T-cell (primary cell): ENCODE measurements around the gene TNS1. TPM values are rescaled to one million over a fixed set of nuclear protein-coding genes. Genes with fewer than 3 reads are reported as not detected.

Source experiments
- ATAC-seq, 4 experiments: fragments of 200-7000 bp in 3 of 4; fragments of 150-1000 bp in 1 of 4; cut with Tn5 transposase; replicated peaks in 1 of 4; 1 replicate in 3 of 4; 2 replicates in 1 of 4; pipeline ENCODE4 v1.10.0; 2021; ENCODE audit warnings: moderate library complexity in 3 of 4, mild to moderate bottlenecking in 2 of 4, moderate number of reproducible peaks in 1 of 4
- CTCF ChIA-PET, 2 donors: fragments of 300-600 bp; sonication (Branson Sonifier 250); formaldehyde crosslinking; loops; one replicate each; lab custom pipeline; 2022; ENCODE audit warnings: antibody characterized with exemption in 2 of 2; lab: Charles Lee
- POLR2A ChIA-PET, 2 donors: fragments of 300-600 bp; sonication (Branson Sonifier 250); formaldehyde crosslinking; loops; one replicate each; lab custom pipeline; 2022; ENCODE audit warnings: antibody characterized with exemption in 2 of 2; lab: Charles Lee
- DNase-seq, 35 experiments: peaks; one replicate each; pipeline versions ENCODE4 v3.0.0 to v3.0.0-alpha.2; 2013 to 2023
- H3K27ac ChIP-seq: one replicate; pipeline ENCODE4 v1.5.1; 2013; ENCODE audit warnings: low read length
- H3K27me3 ChIP-seq, 2 experiments: replicated peaks in 1 of 2; 1 replicate in 1 of 2; 2 replicates in 1 of 2; pipeline versions ENCODE4 v1.6.1 to v1.7.0; 2013; ENCODE audit warnings: low read length in 1 of 2, mixed read lengths in 1 of 2; ENCODE audit not compliant: control insufficient read depth in 2 of 2, insufficient read depth in 2 of 2; ENCODE audit errors: extremely low read depth in 1 of 2
- H3K36me3 ChIP-seq, 2 donors: 1 replicate in 1 of 2; 2 replicates in 1 of 2; pipeline versions ENCODE4 v1.6.1 to v1.7.0; 2013; ENCODE audit warnings: low read length in 1 of 2; ENCODE audit not compliant: control insufficient read depth in 2 of 2, insufficient read depth in 1 of 2; ENCODE audit errors: extremely low read depth in 1 of 2
- H3K4me1 ChIP-seq, 2 experiments: 1 replicate in 1 of 2; 2 replicates in 1 of 2; pipeline versions ENCODE4 v1.6.1 to v1.7.0; 2013; ENCODE audit warnings: low read length in 2 of 2, mixed read lengths in 1 of 2; ENCODE audit not compliant: insufficient read depth in 2 of 2, control insufficient read depth in 1 of 2; ENCODE audit errors: extremely low read depth in 1 of 2
- H3K4me3 ChIP-seq, 2 donors: 1 replicate in 1 of 2; 2 replicates in 1 of 2; pipeline versions ENCODE4 v1.5.1 to v1.7.0; 2013; ENCODE audit warnings: mild to moderate bottlenecking in 2 of 2, low read length in 1 of 2, moderate library complexity in 1 of 2; ENCODE audit not compliant: control insufficient read depth in 1 of 2; ENCODE audit errors: extremely low read depth in 1 of 2
- H3K9me3 ChIP-seq: 2 replicates; pipeline ENCODE4 v1.7.0; 2013
- H3K27ac Mint-ChIP-seq, 2 donors: one replicate each; pipeline ENCODE4 v1.8.0; 2020 to 2021; ENCODE audit warnings: mild to moderate bottlenecking in 2 of 2, mixed read lengths in 2 of 2
- H3K27me3 Mint-ChIP-seq, 2 donors: one replicate each; pipeline ENCODE4 v1.8.0; 2021 to 2022; ENCODE audit warnings: mixed read lengths in 2 of 2
- H3K36me3 Mint-ChIP-seq: one replicate; pipeline ENCODE4 v1.8.0; 2021; ENCODE audit warnings: mixed read lengths
- H3K4me1 Mint-ChIP-seq, 3 donors: one replicate each; pipeline ENCODE4 v1.8.0; 2020 to 2022; ENCODE audit warnings: mixed read lengths in 3 of 3, mild to moderate bottlenecking in 1 of 3
- H3K4me3 Mint-ChIP-seq, 3 donors: one replicate each; pipeline ENCODE4 v1.8.0; 2020 to 2022; ENCODE audit warnings: mild to moderate bottlenecking in 3 of 3, mixed read lengths in 3 of 3, moderate library complexity in 3 of 3
- H3K9me3 Mint-ChIP-seq, 3 donors: one replicate each; pipeline ENCODE4 v1.8.0; 2020 to 2022; ENCODE audit warnings: mixed read lengths in 3 of 3
- WGBS: methylation state at CpG from one replicate; pipeline ENCODE4 v1.1.5; 2013; ENCODE audit warnings: missing lambda C conversion rate; ENCODE audit not compliant: insufficient coverage; 5-methylcytosine and 5-hydroxymethylcytosine counted together
- total RNA-seq, 35 experiments: library from RNA in 6 of 35; stranded (reverse) in 6 of 35; fragments of 120-200 nt in 1 of 35; gene quantifications; one replicate each; pipeline versions ENCODE4 v1.2.1 to v1.2.4 and lab custom pipeline; 2013 to 2026

The TNS1 gene
- total RNA-seq, 5 donors from 2014 or later (not counting 1 experiment from before 2014, with no cell fraction given) = 0.28 to 2.1 (median 1.3) TPM

GRCh38 chr2:218022851-218023530 is 20.2 kb upstream of the TNS1 start:
- no peaks in the 10 kb centered on the region for H3K36me3 ChIP-seq
- H3K27ac ChIP-seq = no peak overlapping the region
- no peaks in the 10 kb centered on the region for H3K4me1 ChIP-seq
- no peak overlapping the region for H3K27ac Mint-ChIP-seq
- WGBS = no CpG with 5 or more reads among the region's 7 CpGs
- H3K4me3 ChIP-seq = no peak overlapping the region
- ChIA-PET CTCF (interaction anchor here in 1 of 2 donors (0.9 kb wide), 1 partner anchor 14 kb away, joined by 9 read pairs; no protein-coding TSS in a partner anchor), POLR2A (no interaction called here)
- no peaks in the 10 kb centered on the region for H3K9me3 Mint-ChIP-seq
- no peaks in the 10 kb centered on the region for H3K27me3 Mint-ChIP-seq
- no peaks in the 10 kb centered on the region for H3K4me1 Mint-ChIP-seq
- no peak overlapping the region for H3K4me3 Mint-ChIP-seq
- H3K9me3 ChIP-seq = no peaks in the 10 kb centered on the region
- H3K36me3 Mint-ChIP-seq = no peaks in the 10 kb centered on the region
- ATAC-seq = no peak
- DNase-seq = peak in 1 of 35 experiments; percentile 22
- peaks cover 0 to 7% of the 10 kb centered on the region in 2 experiments for H3K27me3 ChIP-seq

GRCh38 chr2:218022131-218022850 is 19.5 kb upstream of the TNS1 start:
- 80% methylated on average over 2 of the region's 10 CpGs for WGBS
- Mint-ChIP-seq H3K36me3 (no peaks in the 10 kb centered on the region), H3K27me3 (no peaks in the 10 kb centered on the region), H3K9me3 (no peaks in the 10 kb centered on the region), H3K27ac (no peak overlapping the region), H3K4me1 (no peaks in the 10 kb centered on the region), H3K4me3 (no peak overlapping the region)
- no peaks in the 10 kb centered on the region for H3K9me3 ChIP-seq
- ATAC-seq = no peak
- ChIA-PET POLR2A (no interaction called here), CTCF (interaction anchor here in 1 of 2 donors (0.9 kb wide), 1 partner anchor 14 kb away, joined by 9 read pairs; no protein-coding TSS in a partner anchor)
- no peak for DNase-seq
- no peak overlapping the region for H3K27ac ChIP-seq
- peaks cover 0 to 7% of the 10 kb centered on the region in 2 experiments for H3K27me3 ChIP-seq
- H3K4me3 ChIP-seq = no peak overlapping the region
- H3K4me1 ChIP-seq = no peaks in the 10 kb centered on the region
- no peaks in the 10 kb centered on the region for H3K36me3 ChIP-seq

GRCh38 chr2:218021536-218022071 is 18.8 kb upstream of the TNS1 start:
- ChIA-PET CTCF (no interaction called here), POLR2A (no interaction called here)
- no peak overlapping the region for H3K4me3 ChIP-seq
- no peaks in the 10 kb centered on the region for H3K4me1 ChIP-seq
- Mint-ChIP-seq H3K27me3 (peaks cover 0 to under 1% of the 10 kb centered on the region in 2 donors), H3K4me1 (no peaks in the 10 kb centered on the region), H3K27ac (no peak overlapping the region), H3K36me3 (no peaks in the 10 kb centered on the region), H3K9me3 (no peaks in the 10 kb centered on the region), H3K4me3 (no peak overlapping the region)
- DNase-seq = no peak
- no peaks in the 10 kb centered on the region for H3K9me3 ChIP-seq
- ATAC-seq = no peak
- no peak overlapping the region for H3K27ac ChIP-seq
- no peaks in the 10 kb centered on the region for H3K36me3 ChIP-seq
- H3K27me3 ChIP-seq = peaks cover 0 to 14% of the 10 kb centered on the region in 2 experiments
- 66% methylated on average over 8 of the region's 12 CpGs for WGBS

- CTCF ChIA-PET = no interaction called here
- 85% methylated on average over 3 of the region's 6 CpGs for WGBS
- no peak overlapping the region for H3K4me3 Mint-ChIP-seq
These were observed 18.3 kb upstream of the TNS1 start for GRCh38 chr2:218020966-218021535.

GRCh38 chr2:218020281-218020680 is 17.5 kb upstream of the TNS1 start:
- ATAC-seq = no peak
- POLR2A ChIA-PET = no interaction called here

More at GRCh38 chr2:218020966-218021535, 18.3 kb upstream of the TNS1 start:
- Histone ChIP-seq H3K9me3 (no peaks in the 10 kb centered on the region), H3K4me3 (no peak overlapping the region), H3K27ac (no peak overlapping the region), H3K27me3 (peaks cover 0 to 19% of the 10 kb centered on the region in 2 experiments), H3K4me1 (no peaks in the 10 kb centered on the region), H3K36me3 (no peaks in the 10 kb centered on the region)
- Mint-ChIP-seq H3K27ac (no peak overlapping the region), H3K27me3 (peaks cover 0 to 3% of the 10 kb centered on the region in 2 donors), H3K4me1 (no peaks in the 10 kb centered on the region), H3K9me3 (no peaks in the 10 kb centered on the region), H3K36me3 (no peaks in the 10 kb centered on the region)
- DNase-seq (no peak), ATAC-seq (no peak)
- POLR2A ChIA-PET = no interaction called here

GRCh38 chr2:218019411-218020060 is 16.7 kb upstream of the TNS1 start:
- H3K9me3 Mint-ChIP-seq = no peaks in the 10 kb centered on the region
- Histone ChIP-seq H3K36me3 (no peaks in the 10 kb centered on the region), H3K27ac (no peak overlapping the region), H3K9me3 (no peaks in the 10 kb centered on the region), H3K4me3 (no peak overlapping the region), H3K4me1 (no peaks in the 10 kb centered on the region), H3K27me3 (peaks cover 0 to 29% of the 10 kb centered on the region in 2 experiments)
- WGBS = 100% methylated on average over 1 of the region's 7 CpGs
- ChIA-PET CTCF (no interaction called here), POLR2A (no interaction called here)
- H3K27me3 Mint-ChIP-seq = peaks cover 2 to 6% of the 10 kb centered on the region in 2 donors
- no peak for ATAC-seq
- H3K36me3 Mint-ChIP-seq = no peaks in the 10 kb centered on the region
- no peak overlapping the region for H3K4me3 Mint-ChIP-seq
- no peak for DNase-seq
- no peak overlapping the region for H3K27ac Mint-ChIP-seq
- no peaks in the 10 kb centered on the region for H3K4me1 Mint-ChIP-seq

More at GRCh38 chr2:218020281-218020680, 17.5 kb upstream of the TNS1 start:
- no peak overlapping the region for H3K27ac ChIP-seq
- no peak for DNase-seq
- no peaks in the 10 kb centered on the region for H3K9me3 ChIP-seq
- 89% methylated on average over 5 of the region's 5 CpGs for WGBS
- H3K4me1 ChIP-seq = no peaks in the 10 kb centered on the region
- CTCF ChIA-PET = no interaction called here
- Mint-ChIP-seq H3K4me3 (no peak overlapping the region), H3K4me1 (no peaks in the 10 kb centered on the region), H3K27me3 (peaks cover 0 to 5% of the 10 kb centered on the region in 2 donors), H3K36me3 (no peaks in the 10 kb centered on the region), H3K27ac (no peak overlapping the region), H3K9me3 (no peaks in the 10 kb centered on the region)
- no peaks in the 10 kb centered on the region for H3K36me3 ChIP-seq
- no peak overlapping the region for H3K4me3 ChIP-seq
- H3K27me3 ChIP-seq = peaks cover 0 to 24% of the 10 kb centered on the region in 2 experiments
